ENCODE data around the gene OVCA2.
"Not testable (repeated sequence)": the region's sequence is repeated elsewhere in the genome, so short reads cannot be mapped to it uniquely, and the experiment has no call there.

Gene OVCA2

GRCh38 chr17:2041561-2042389 is at the start of gene OVCA2:
Gene OVCA2 (plus strand): TSS chr17:2042022. CDS start chr17:2042048, 26 bp downstream.
- DNase-seq (ENCODE audit: low spot score) = peak; percentile 95

- no peak for DNase-seq (ENCODE audit: low spot score)
These were observed 49.3 kb upstream of the OVCA2 start for GRCh38 chr17:1992541-1992940.

DNA sequence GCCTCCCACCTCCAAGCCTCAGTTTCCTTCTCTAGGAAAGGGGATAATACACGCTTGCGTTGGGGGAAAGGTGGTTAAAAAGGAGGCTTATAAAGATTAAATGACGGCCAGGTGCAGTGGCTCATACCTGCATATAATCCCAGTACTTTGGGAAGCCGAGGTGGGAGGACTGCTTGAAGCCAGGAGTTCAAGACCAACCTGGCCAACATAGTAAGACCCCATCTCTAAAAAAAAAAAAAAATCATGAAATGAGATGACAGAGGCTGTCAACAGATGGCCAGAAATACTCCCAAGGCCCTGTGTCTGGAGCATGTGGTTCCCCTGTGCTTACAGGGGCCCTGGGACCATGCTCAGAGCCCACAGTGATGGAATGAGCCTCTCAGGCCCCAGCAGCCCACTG is 47.1 kb upstream of the OVCA2 start:
- DNase-seq (ENCODE audit: low spot score) = no peak

- DNase-seq (ENCODE audit: low spot score) = no peak
These were observed 46.4 kb upstream of the OVCA2 start for GRCh38 chr17:1995321-1995892.

- no peak for DNase-seq (ENCODE audit: low spot score)
These were observed 45.7 kb upstream of the OVCA2 start for GRCh38 chr17:1995907-1996799.

- no peak for DNase-seq (ENCODE audit: low spot score)
These were observed 45.0 kb upstream of the OVCA2 start for GRCh38 chr17:1996800-1997288.

- DNase-seq (ENCODE audit: low spot score) = peak; percentile 64
These were observed 44.4 kb upstream of the OVCA2 start for GRCh38 chr17:1997289-1997926.

DNA sequence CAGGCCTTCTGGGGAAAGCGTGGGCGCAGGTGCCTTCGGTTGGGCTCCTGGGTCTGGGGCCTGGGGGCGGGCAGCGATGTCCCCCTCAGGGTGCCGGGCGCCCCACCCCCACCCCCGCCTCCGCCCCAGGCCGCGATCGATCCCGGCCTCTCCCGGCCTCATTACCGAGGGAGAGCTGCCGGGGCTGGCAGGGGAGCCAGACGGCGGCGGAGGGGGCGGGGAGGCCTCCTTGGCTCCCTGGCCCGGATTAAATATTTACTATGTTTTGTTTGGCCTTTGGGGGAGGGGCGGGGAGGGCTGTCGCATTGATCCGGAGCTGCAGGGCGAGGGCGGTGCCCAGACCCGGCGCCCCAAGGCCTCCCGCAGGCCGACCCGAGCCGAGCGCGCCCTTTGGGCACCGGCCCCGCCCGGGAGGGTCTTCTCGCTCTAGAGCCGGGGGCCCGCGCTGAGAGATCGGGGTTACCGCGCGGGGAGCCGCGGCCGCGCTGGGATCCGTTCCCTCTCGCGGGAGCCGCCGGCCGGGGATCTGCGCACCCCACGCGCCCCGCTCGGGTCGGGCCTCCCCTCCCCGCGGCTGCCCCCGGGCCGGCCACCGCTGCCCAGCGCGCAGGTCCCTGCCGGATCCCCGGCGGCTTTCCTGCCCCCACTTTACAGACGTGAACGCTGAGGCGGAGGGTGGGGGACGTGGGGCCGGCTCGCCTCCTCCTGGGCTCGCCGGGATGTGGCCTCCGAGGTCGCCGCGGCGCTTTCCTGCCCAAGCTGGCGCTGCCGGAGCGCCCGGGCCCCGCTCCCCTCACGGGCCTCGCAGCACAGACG is 43.7 kb upstream of the OVCA2 start:
- DNase-seq (ENCODE audit: low spot score) = peak; percentile 67

- DNase-seq (ENCODE audit: low spot score) = peak; percentile 54
These were observed 42.1 kb upstream of the OVCA2 start for GRCh38 chr17:1999557-2000251.

GRCh38 chr17:2002767-2003329 is 39.0 kb upstream of the OVCA2 start:
- DNase-seq (ENCODE audit: low spot score) = no peak

GRCh38 chr17:2003525-2003924 is 38.3 kb upstream of the OVCA2 start:
- DNase-seq (ENCODE audit: low spot score) = no peak

GRCh38 chr17:2004435-2004952 is 37.3 kb upstream of the OVCA2 start:
- DNase-seq (ENCODE audit: low spot score) = no peak

DNA sequence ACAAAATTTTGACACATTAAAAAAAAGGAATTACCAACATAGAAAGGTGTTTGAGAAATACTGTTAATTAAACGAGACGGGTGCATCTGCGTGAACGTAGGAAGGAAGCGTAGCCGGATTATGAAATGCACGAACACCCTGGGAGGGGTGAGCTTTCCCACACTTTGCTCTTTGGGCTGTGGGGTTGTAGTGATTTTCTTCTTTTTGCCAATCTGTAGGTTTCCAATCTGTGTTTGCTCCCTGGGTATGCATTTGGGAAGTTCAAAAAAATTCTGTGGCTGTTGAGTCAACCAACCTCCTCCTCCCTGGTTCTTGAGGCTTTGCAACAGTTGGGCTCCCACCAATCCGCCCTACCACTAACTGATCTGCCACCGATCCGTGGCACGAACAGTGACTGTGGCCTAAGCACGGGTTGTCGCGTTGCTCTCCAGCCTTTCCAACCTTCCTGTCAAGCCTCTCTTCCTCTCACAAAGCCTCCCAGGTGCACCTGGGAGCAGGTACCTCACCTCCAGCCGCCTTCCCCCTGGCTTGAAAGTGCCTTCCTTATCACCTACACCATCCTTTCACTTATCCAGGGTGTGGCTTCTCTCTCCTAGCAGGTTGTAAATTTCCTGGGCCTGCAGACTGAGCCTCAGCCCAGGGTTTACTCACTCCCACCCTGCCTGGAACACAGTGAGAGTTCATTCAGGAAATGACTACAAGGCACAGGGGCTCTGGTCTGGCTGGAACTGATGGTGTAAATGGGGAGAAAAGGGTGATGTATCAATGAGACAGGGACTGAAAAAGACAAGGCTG is 33.3 kb upstream of the OVCA2 start:
- no peak for DNase-seq (ENCODE audit: low spot score)

GRCh38 chr17:2009737-2010136 is 32.1 kb upstream of the OVCA2 start:
- no peak for DNase-seq (ENCODE audit: low spot score)

GRCh38 chr17:2011411-2012371 is 30.1 kb upstream of the OVCA2 start:
- peak; percentile 67 for DNase-seq (ENCODE audit: low spot score)

DNA sequence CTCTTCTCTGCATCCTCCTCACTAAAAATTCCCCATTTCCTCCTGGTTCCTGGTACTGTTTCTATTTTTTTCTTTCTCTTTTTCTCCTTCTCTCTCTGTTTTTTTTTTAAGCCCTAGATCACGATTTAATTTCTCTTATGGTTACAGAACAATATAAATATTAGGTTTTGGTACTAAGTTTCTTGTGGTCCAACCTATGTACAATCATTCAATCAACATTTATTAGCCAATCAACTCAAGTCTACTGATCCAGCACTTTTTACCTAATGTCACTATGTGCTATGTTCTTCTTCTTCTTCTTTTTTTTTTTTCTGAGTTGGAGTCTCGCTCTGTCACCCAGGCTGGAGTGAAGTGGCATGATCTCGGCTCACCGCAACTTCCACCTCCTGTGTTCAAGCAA is 29.3 kb upstream of the OVCA2 start:
- DNase-seq (ENCODE audit: low spot score) = no peak

GRCh38 chr17:2013220-2013993 is 28.4 kb upstream of the OVCA2 start:
- DNase-seq (ENCODE audit: low spot score) = not testable (repeated sequence)
